Nephron (organoid): ENCODE data around the gene MDK.

ENCODE experiments used
- H3K27ac Mint-ChIP-seq, 3 experiments: 2 replicates each; pipeline ENCODE4 v1.8.0; 2020; ENCODE audit warnings: mixed read lengths in 3 of 3, mild to moderate bottlenecking in 2 of 3, moderate library complexity in 1 of 3
- H3K27me3 Mint-ChIP-seq: 2 replicates; pipeline ENCODE4 v1.8.0; 2021; ENCODE audit warnings: low read depth, mild to moderate bottlenecking, moderate library complexity, mixed read lengths
- H3K36me3 Mint-ChIP-seq: 2 replicates; pipeline ENCODE4 v1.8.0; 2020; ENCODE audit warnings: low read depth, mixed read lengths
- H3K4me1 Mint-ChIP-seq: 2 replicates; pipeline ENCODE4 v1.8.0; 2020; ENCODE audit warnings: mixed read lengths
- H3K4me3 Mint-ChIP-seq, 3 experiments: 2 replicates each; pipeline ENCODE4 v1.8.0; 2020; ENCODE audit warnings: mild to moderate bottlenecking in 3 of 3, mixed read lengths in 3 of 3, moderate library complexity in 2 of 3
- H3K9me3 Mint-ChIP-seq: 2 replicates; pipeline ENCODE4 v1.8.0; 2020; ENCODE audit warnings: mixed read lengths
- TF ChIP-seq, protein P1 (sequence below), 3 experiments: fragments of 200-600 bp; sonication (generic); IDR thresholded peaks; one replicate each; pipeline ENCODE4 v1.5.0; 2021; ENCODE audit warnings: antibody characterized with exemption in 3 of 3; ENCODE audit not compliant: unreplicated experiment in 3 of 3

The MDK gene

DNA sequence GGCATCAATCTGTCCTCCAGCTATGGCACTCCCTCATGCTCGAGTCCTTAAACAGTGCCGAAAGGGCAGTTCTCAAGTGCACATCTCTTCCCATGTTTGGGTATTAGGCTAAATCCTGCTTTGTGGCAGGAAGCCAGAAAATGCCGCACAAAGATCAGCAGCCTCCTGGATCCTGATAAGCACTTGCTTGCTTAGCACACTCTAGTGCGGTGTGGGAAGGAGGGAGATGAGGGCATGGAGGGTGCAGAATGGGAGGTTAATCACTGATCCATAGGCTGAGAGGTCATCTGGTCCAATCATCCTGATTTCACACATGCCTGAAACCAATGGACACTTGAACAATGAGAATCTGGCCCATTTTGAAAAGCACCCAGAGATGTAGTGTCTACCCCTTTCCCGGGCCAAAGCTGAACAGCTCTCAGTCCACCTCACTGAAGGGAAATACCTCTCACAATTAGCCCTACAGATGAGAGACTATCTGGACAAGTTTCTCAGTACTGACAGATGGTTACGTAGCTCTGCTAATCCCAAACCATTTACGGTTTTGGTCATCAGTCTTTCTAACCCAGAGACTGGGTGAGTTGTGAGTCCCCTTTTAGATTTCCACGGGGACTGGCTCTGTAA, 39.9 kb downstream of the MDK start:
- H3K27ac Mint-ChIP-seq, result no peak overlapping the region
- H3K4me1 Mint-ChIP-seq, result peaks cover 5% of the 10 kb centered on the region
- no peaks in the 10 kb centered on the region for H3K27me3 Mint-ChIP-seq
- peaks cover 45% of the 10 kb centered on the region for H3K36me3 Mint-ChIP-seq
- H3K4me3 Mint-ChIP-seq, result no peak overlapping the region
- no peaks in the 10 kb centered on the region for H3K9me3 Mint-ChIP-seq
- TF ChIP-seq, protein P1, sequence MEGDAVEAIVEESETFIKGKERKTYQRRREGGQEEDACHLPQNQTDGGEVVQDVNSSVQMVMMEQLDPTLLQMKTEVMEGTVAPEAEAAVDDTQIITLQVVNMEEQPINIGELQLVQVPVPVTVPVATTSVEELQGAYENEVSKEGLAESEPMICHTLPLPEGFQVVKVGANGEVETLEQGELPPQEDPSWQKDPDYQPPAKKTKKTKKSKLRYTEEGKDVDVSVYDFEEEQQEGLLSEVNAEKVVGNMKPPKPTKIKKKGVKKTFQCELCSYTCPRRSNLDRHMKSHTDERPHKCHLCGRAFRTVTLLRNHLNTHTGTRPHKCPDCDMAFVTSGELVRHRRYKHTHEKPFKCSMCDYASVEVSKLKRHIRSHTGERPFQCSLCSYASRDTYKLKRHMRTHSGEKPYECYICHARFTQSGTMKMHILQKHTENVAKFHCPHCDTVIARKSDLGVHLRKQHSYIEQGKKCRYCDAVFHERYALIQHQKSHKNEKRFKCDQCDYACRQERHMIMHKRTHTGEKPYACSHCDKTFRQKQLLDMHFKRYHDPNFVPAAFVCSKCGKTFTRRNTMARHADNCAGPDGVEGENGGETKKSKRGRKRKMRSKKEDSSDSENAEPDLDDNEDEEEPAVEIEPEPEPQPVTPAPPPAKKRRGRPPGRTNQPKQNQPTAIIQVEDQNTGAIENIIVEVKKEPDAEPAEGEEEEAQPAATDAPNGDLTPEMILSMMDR (IDR thresholded peaks at IDR 0.05; ENCODE audit: unreplicated experiment in 3 of 3), result no peak

DNA sequence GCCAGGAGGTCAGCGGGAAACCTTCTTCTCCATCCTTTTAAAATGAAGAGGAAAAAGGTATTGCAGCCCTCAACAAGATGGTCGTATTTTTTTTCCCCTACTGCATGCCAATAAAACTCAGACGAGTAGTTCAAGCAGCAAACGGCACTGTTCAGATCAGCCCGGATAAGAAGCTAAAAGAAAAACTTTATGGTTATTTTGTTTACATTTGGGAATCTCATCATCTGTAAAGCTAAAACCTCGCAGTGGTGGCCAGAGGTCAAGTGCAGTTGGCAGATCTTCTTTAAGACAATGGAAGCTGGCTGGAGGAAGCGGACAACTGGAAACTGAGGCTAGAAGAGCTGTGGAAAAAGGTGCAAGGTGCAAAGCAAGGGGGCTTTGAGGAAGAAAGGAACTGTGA, 41.1 kb downstream of the MDK start:
- Mint-ChIP-seq H3K4me3 (no peak overlapping the region), H3K4me1 (peaks cover 4% of the 10 kb centered on the region), H3K27ac (no peak overlapping the region), H3K27me3 (no peaks in the 10 kb centered on the region), H3K9me3 (no peaks in the 10 kb centered on the region), H3K36me3 (peaks cover 46% of the 10 kb centered on the region)
- TF ChIP-seq, protein P1 (IDR thresholded peaks at IDR 0.05; ENCODE audit: unreplicated experiment in 3 of 3), result no peak

DNA sequence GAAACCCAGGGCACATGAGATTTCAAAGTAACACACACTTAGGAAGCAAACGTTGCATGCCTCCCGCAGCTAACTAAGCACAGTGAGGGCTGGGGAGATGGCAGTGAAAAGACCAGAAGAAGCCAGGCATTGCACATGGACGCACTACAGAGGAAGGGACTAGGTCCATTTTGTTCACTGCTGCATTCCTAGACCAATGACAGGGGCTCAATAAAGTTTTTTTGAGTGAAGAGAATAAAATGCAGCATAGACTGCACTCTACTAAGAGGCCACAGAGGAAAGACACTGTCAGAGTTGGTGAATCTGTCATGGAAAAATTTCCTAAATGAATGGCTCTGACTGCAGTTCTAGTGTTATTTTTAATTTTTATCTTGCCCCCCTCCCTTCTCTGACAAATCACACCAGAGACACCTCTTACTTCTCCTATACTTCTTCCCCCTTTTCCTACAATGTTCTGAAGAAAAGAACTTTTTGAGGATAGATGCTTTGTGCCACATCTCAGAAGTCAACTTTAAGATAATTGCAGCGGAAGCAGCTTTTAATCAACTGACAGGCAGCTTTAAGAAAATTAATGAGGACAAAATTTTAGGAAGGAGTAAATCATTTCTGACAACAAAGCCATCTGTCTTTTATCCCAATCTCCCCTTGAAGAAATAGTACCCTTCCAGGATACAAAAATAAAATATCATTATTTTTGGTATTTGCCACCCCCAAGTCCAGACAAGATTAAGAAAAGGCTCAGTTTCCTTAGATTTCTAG, 44.9 kb downstream of the MDK start:
- Mint-ChIP-seq H3K9me3 (no peaks in the 10 kb centered on the region), H3K4me1 (no peaks in the 10 kb centered on the region), H3K27ac (no peak overlapping the region), H3K27me3 (no peaks in the 10 kb centered on the region), H3K36me3 (peaks cover 50% of the 10 kb centered on the region), H3K4me3 (no peak overlapping the region)
- TF ChIP-seq, protein P1 (IDR thresholded peaks at IDR 0.05; ENCODE audit: unreplicated experiment in 3 of 3), result no peak

DNA sequence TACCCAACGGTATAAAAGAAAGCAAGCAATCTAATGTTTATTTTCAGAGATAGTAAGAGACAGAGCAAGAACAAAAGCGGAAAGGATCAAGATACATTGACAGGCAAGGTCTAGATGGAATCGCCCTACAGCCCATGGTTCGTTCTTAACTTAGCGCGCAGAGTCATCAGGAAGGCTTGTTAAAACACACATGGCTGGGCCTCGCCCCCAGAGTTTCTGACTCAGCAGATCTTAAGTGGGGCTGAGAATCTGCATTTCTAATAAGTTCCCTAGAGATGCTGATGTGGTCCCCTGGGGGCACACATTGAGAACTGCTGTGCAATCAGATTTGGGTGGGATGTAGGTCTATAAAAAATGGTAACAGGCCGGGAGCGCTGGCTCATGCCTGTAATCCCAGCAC, 45.9 kb downstream of the MDK start:
- peaks cover 51% of the 10 kb centered on the region for H3K36me3 Mint-ChIP-seq
- H3K27me3 Mint-ChIP-seq, result no peaks in the 10 kb centered on the region
- no peaks in the 10 kb centered on the region for H3K9me3 Mint-ChIP-seq
- no peak overlapping the region for H3K4me3 Mint-ChIP-seq
- TF ChIP-seq, protein P1 (IDR thresholded peaks at IDR 0.05; ENCODE audit: unreplicated experiment in 3 of 3), result no peak
- H3K4me1 Mint-ChIP-seq, result no peaks in the 10 kb centered on the region
- H3K27ac Mint-ChIP-seq, result no peak overlapping the region

DNA sequence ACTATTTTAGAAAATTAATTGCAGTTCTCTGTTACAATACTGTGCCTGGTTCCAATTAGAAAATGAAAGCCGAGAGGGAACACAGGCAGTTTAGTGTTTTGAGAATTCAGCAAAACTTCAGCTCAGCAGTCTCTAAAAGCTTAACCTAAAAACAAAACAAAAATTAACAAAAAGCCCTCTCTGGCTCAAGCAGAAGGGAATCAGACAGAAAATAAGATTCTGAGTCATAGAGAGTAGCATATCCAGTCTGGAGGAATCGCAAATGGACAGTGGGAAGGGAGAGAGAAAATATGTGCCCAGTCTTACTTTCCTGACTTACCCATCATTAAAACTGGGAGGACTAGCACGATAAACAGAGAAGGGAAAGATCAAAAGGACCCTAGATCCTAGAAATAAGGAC, 48.2 kb downstream of the MDK start:
- H3K4me1 Mint-ChIP-seq, result no peaks in the 10 kb centered on the region
- no peak overlapping the region for H3K27ac Mint-ChIP-seq
- no peaks in the 10 kb centered on the region for H3K27me3 Mint-ChIP-seq
- no peaks in the 10 kb centered on the region for H3K9me3 Mint-ChIP-seq
- TF ChIP-seq, protein P1 (IDR thresholded peaks at IDR 0.05; ENCODE audit: unreplicated experiment in 3 of 3), result no peak
- peaks cover 63% of the 10 kb centered on the region for H3K36me3 Mint-ChIP-seq
- H3K4me3 Mint-ChIP-seq, result no peak overlapping the region

DNA sequence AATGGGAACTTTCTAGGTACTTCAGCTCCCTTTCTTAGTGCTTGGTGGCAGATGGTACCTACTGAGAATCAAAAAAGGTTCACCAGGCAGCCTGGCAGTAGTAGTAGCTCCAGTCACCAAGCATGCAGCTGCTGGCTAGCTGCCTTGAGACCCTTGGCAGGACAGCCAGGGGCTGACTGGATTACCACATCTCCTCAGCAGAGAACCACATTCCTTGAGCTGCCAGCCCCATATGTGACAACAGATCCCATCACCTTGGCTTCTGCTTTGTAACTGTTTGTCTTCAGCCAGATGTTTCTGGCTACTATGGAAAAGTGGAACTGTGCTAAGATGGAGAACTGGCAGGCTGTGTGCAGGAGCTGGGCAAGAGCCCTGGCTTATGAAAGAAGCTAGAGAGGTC, 49.7 kb downstream of the MDK start:
- Mint-ChIP-seq H3K4me3 (no peak overlapping the region), H3K9me3 (no peaks in the 10 kb centered on the region), H3K27me3 (no peaks in the 10 kb centered on the region), H3K27ac (no peak overlapping the region), H3K4me1 (no peaks in the 10 kb centered on the region), H3K36me3 (peaks cover 63% of the 10 kb centered on the region)
- TF ChIP-seq, protein P1 (IDR thresholded peaks at IDR 0.05; ENCODE audit: unreplicated experiment in 3 of 3), result no peak
